Measurements from ENCODE around the gene MYH9.
A peak's percentile ranks its signal among the peaks of the same experiment; 100 is the strongest.

Gene MYH9

GRCh38 chr22:36377022-36377631, 10.6 kb downstream of the MYH9 start:
- Histone ChIP-seq H3K4me3 (ENCODE audit: insufficient read depth, low read length, poor library complexity, severe bottlenecking) (peak overlapping the region; percentile 21), H4K20me1 (ENCODE audit: low read depth, low read length) (peaks cover under 1% of the 10 kb centered on the region; the same call in 1 of the 2 replicates), H3K79me2 (ENCODE audit: insufficient read depth, low read length) (peaks cover 99% of the 10 kb centered on the region), H3K36me3 (ENCODE audit: low read length) (no peaks in the 10 kb centered on the region), H3F3A (ENCODE audit: insufficient read depth) (peaks cover 17% of the 10 kb centered on the region), H3K27ac (ENCODE audit: low read depth, low read length) (peak overlapping the region; percentile 83), H2AFZ (ENCODE audit: low read depth, low read length, severe bottlenecking) (no peak overlapping the region), H3K27me3 (ENCODE audit: low read length) (no peaks in the 10 kb centered on the region), H3K4me2 (ENCODE audit: low read depth, low read length, poor library complexity, severe bottlenecking) (peak overlapping the region; percentile 69), H3K9ac (ENCODE audit: low read length) (peak overlapping the region; percentile 42), H3K9me2 (replicated peaks; ENCODE audit: insufficient read depth, low read length) (no peaks in the 10 kb centered on the region), H3K9me3 (ENCODE audit: insufficient read depth, low read length) (no peaks in the 10 kb centered on the region)
- no peak for TF ChIP-seq EZH2phosphoT487 (conservative IDR thresholded peaks at IDR 0.05; ENCODE audit: low read length)
- TF ChIP-seq CTCF (IDR thresholded peaks at IDR 0.05; ENCODE audit: insufficient read depth, low read length, poor library complexity, severe bottlenecking): no peak

- Histone ChIP-seq H3K27ac (ENCODE audit: low read depth, low read length) (peak overlapping the region; percentile 2; the same call in 1 of the 2 replicates), H3K9me2 (replicated peaks; ENCODE audit: insufficient read depth, low read length) (no peaks in the 10 kb centered on the region), H3K9ac (ENCODE audit: low read length) (no peak overlapping the region), H2AFZ (ENCODE audit: low read depth, low read length, severe bottlenecking) (no peak overlapping the region), H3K4me2 (ENCODE audit: low read depth, low read length, poor library complexity, severe bottlenecking) (no peak overlapping the region), H3K36me3 (ENCODE audit: low read length) (no peaks in the 10 kb centered on the region), H3F3A (ENCODE audit: insufficient read depth) (peaks cover 12% of the 10 kb centered on the region), H3K9me3 (ENCODE audit: insufficient read depth, low read length) (no peaks in the 10 kb centered on the region), H3K4me3 (ENCODE audit: insufficient read depth, low read length, poor library complexity, severe bottlenecking) (no peak overlapping the region), H3K79me2 (ENCODE audit: insufficient read depth, low read length) (peaks cover 100% of the 10 kb centered on the region), H4K20me1 (ENCODE audit: low read depth, low read length) (peaks cover 4% of the 10 kb centered on the region; the same call in 1 of the 2 replicates), H3K27me3 (ENCODE audit: low read length) (no peaks in the 10 kb centered on the region)
- TF ChIP-seq EZH2phosphoT487 (conservative IDR thresholded peaks at IDR 0.05; ENCODE audit: low read length): no peak
- TF ChIP-seq CTCF (IDR thresholded peaks at IDR 0.05; ENCODE audit: insufficient read depth, low read length, poor library complexity, severe bottlenecking): no peak
Observed at GRCh38 chr22:36376265-36376664, 11.5 kb downstream of the MYH9 start.

GRCh38 chr22:36375071-36375980, 12.4 kb downstream of the MYH9 start:
- Histone ChIP-seq H3K4me3 (ENCODE audit: insufficient read depth, low read length, poor library complexity, severe bottlenecking) (no peak overlapping the region), H3K9me3 (ENCODE audit: insufficient read depth, low read length) (no peaks in the 10 kb centered on the region), H4K20me1 (ENCODE audit: low read depth, low read length) (peaks cover 4% of the 10 kb centered on the region; the same call in 1 of the 2 replicates), H3K9ac (ENCODE audit: low read length) (no peak overlapping the region), H3K9me2 (replicated peaks; ENCODE audit: insufficient read depth, low read length) (no peaks in the 10 kb centered on the region), H3K4me2 (ENCODE audit: low read depth, low read length, poor library complexity, severe bottlenecking) (no peak overlapping the region), H3K79me2 (ENCODE audit: insufficient read depth, low read length) (peaks cover 100% of the 10 kb centered on the region), H3K36me3 (ENCODE audit: low read length) (no peaks in the 10 kb centered on the region), H3F3A (ENCODE audit: insufficient read depth) (peaks cover 7% of the 10 kb centered on the region; the same call in 1 of the 2 replicates), H2AFZ (ENCODE audit: low read depth, low read length, severe bottlenecking) (no peak overlapping the region), H3K27me3 (ENCODE audit: low read length) (no peaks in the 10 kb centered on the region), H3K27ac (ENCODE audit: low read depth, low read length) (no peak overlapping the region)
- no peak for TF ChIP-seq EZH2phosphoT487 (conservative IDR thresholded peaks at IDR 0.05; ENCODE audit: low read length)
- TF ChIP-seq CTCF (IDR thresholded peaks at IDR 0.05; ENCODE audit: insufficient read depth, low read length, poor library complexity, severe bottlenecking): no peak

Data from SU-DHL-6 (cell line).